ENCODE results near the gene FAM24B. TPM values are rescaled to one million over a fixed set of nuclear protein-coding genes. Genes with fewer than 3 reads are reported as not detected.

FAM24B gene
- total RNA-seq, 1 donor from 2014 or later: 2.6 TPM

GRCh38 chr10:122894261-122894944, 15.0 kb upstream of the FAM24B start:
- no peaks in the 10 kb centered on the region for H3K4me1 Mint-ChIP-seq (ENCODE audit: low read depth, unreplicated experiment)
- no peaks in the 10 kb centered on the region for H3K36me3 ChIP-seq (ENCODE audit: insufficient read depth, low read length)
- no peak overlapping the region for H3K4me3 Mint-ChIP-seq (ENCODE audit: unreplicated experiment)
- no peaks in the 10 kb centered on the region for H4K20me1 ChIP-seq (ENCODE audit: insufficient read depth, low read length)
- H3K27ac Mint-ChIP-seq (ENCODE audit: unreplicated experiment): no peak overlapping the region
- H3K36me3 Mint-ChIP-seq (ENCODE audit: low read depth, unreplicated experiment): no peaks in the 10 kb centered on the region
- no peak for TF ChIP-seq EZH2 (IDR thresholded peaks at IDR 0.05; ENCODE audit: insufficient read depth, low read length)
- TF ChIP-seq, protein P1, sequence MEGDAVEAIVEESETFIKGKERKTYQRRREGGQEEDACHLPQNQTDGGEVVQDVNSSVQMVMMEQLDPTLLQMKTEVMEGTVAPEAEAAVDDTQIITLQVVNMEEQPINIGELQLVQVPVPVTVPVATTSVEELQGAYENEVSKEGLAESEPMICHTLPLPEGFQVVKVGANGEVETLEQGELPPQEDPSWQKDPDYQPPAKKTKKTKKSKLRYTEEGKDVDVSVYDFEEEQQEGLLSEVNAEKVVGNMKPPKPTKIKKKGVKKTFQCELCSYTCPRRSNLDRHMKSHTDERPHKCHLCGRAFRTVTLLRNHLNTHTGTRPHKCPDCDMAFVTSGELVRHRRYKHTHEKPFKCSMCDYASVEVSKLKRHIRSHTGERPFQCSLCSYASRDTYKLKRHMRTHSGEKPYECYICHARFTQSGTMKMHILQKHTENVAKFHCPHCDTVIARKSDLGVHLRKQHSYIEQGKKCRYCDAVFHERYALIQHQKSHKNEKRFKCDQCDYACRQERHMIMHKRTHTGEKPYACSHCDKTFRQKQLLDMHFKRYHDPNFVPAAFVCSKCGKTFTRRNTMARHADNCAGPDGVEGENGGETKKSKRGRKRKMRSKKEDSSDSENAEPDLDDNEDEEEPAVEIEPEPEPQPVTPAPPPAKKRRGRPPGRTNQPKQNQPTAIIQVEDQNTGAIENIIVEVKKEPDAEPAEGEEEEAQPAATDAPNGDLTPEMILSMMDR (IDR thresholded peaks at IDR 0.05; ENCODE audit: insufficient read depth, low read depth, low read length): no peak
- H2AFZ ChIP-seq (ENCODE audit: low read depth, low read length): no peak overlapping the region
- no peak overlapping the region for H3K4me3 ChIP-seq (ENCODE audit: insufficient read depth, low read depth, low read length)
- no peak for FAIRE-seq
- H3K79me2 ChIP-seq (ENCODE audit: insufficient read depth, low read length): no peaks in the 10 kb centered on the region
- H3K9me3 Mint-ChIP-seq (ENCODE audit: unreplicated experiment): no peaks in the 10 kb centered on the region
- no peak overlapping the region for H3K4me2 ChIP-seq (ENCODE audit: low read length)
- H3K27me3 Mint-ChIP-seq (ENCODE audit: low read depth, unreplicated experiment): no peaks in the 10 kb centered on the region
- no peak overlapping the region for H3K9ac ChIP-seq (ENCODE audit: low read length)
- no peaks in the 10 kb centered on the region for H3K4me1 ChIP-seq (ENCODE audit: insufficient read depth, low read length)
- DNase-seq (ENCODE audit: low read depth): no peak
- H3K9me3 ChIP-seq (ENCODE audit: insufficient read depth, low read depth, low read length): no peaks in the 10 kb centered on the region
- H3K27ac ChIP-seq (ENCODE audit: low read depth, low read length): no peak overlapping the region
- H3K27me3 ChIP-seq (ENCODE audit: insufficient read depth, low read length): no peaks in the 10 kb centered on the region

- peaks cover 7% of the 10 kb centered on the region for H3K27me3 Mint-ChIP-seq (ENCODE audit: low read depth, unreplicated experiment)
Measured at GRCh38 chr10:122884166-122884565, 4.8 kb upstream of the FAM24B start.

More at GRCh38 chr10:122884166-122884565, 4.8 kb upstream of the FAM24B start:
- peaks cover under 1% of the 10 kb centered on the region for H3K9me3 Mint-ChIP-seq (ENCODE audit: unreplicated experiment)
- no peak overlapping the region for H3K27ac ChIP-seq (ENCODE audit: low read depth, low read length)
- H3K4me1 ChIP-seq (ENCODE audit: insufficient read depth, low read length): no peaks in the 10 kb centered on the region
- no peaks in the 10 kb centered on the region for H3K9me3 ChIP-seq (ENCODE audit: insufficient read depth, low read depth, low read length)
- no peaks in the 10 kb centered on the region for H3K27me3 ChIP-seq (ENCODE audit: insufficient read depth, low read length)
- FAIRE-seq (no peak), DNase-seq (ENCODE audit: low read depth) (no peak)
- no peak overlapping the region for H2AFZ ChIP-seq (ENCODE audit: low read depth, low read length)
- H4K20me1 ChIP-seq (ENCODE audit: insufficient read depth, low read length): no peaks in the 10 kb centered on the region
- no peak for TF ChIP-seq EZH2 (IDR thresholded peaks at IDR 0.05; ENCODE audit: insufficient read depth, low read length)
- TF ChIP-seq, protein P1 (IDR thresholded peaks at IDR 0.05; ENCODE audit: insufficient read depth, low read depth, low read length): no peak
- no peaks in the 10 kb centered on the region for H3K4me1 Mint-ChIP-seq (ENCODE audit: low read depth, unreplicated experiment)
- H3K36me3 Mint-ChIP-seq (ENCODE audit: low read depth, unreplicated experiment): no peaks in the 10 kb centered on the region
- H3K4me3 Mint-ChIP-seq (ENCODE audit: unreplicated experiment): no peak overlapping the region
- no peak overlapping the region for H3K4me2 ChIP-seq (ENCODE audit: low read length)
- peaks cover 2% of the 10 kb centered on the region for H3K79me2 ChIP-seq (ENCODE audit: insufficient read depth, low read length)
- no peak overlapping the region for H3K9ac ChIP-seq (ENCODE audit: low read length)
- H3K4me3 ChIP-seq (ENCODE audit: insufficient read depth, low read depth, low read length): no peak overlapping the region
- no peaks in the 10 kb centered on the region for H3K36me3 ChIP-seq (ENCODE audit: insufficient read depth, low read length)
- no peak overlapping the region for H3K27ac Mint-ChIP-seq (ENCODE audit: unreplicated experiment)
